LNCaP clone FGC (cell line): ENCODE measurements around the gene L1TD1.

Experiments
- DNase-seq: peaks from one replicate; pipeline ENCODE4 v3.0.0-alpha.2; 2011; ENCODE audit warnings: low read depth
- H3K4me3 ChIP-seq: 2 replicates; pipeline ENCODE4 v1.5.1; 2011; ENCODE audit warnings: mild to moderate bottlenecking, low read depth, low read length, control low read depth
- CTCF ChIP-seq: IDR thresholded peaks from 2 replicates; pipeline ENCODE4 v1.5.1; 2012; ENCODE audit warnings: mild to moderate bottlenecking; ENCODE audit not compliant: control insufficient read depth, insufficient read depth; ENCODE audit errors: extremely low read depth

Gene L1TD1

GRCh38 chr1:62187548-62187947 lies 7.1 kb upstream of the L1TD1 start:
- no peak for TF ChIP-seq CTCF
- no peak for DNase-seq
- no peak overlapping the region for H3K4me3 ChIP-seq

GRCh38 chr1:62188111-62188510 lies 6.5 kb upstream of the L1TD1 start:
- DNase-seq, result no peak
- no peak overlapping the region for H3K4me3 ChIP-seq
- TF ChIP-seq CTCF, result no peak

- TF ChIP-seq CTCF, result no peak
- H3K4me3 ChIP-seq, result no peak overlapping the region
- DNase-seq, result no peak
Measured at GRCh38 chr1:62196086-62196690, 1.5 kb downstream of the L1TD1 start.

GRCh38 chr1:62198069-62198780 lies 3.6 kb downstream of the L1TD1 start:
- DNase-seq, result no peak
- TF ChIP-seq CTCF, result no peak
- H3K4me3 ChIP-seq, result no peak overlapping the region

- no peak for TF ChIP-seq CTCF
- no peak for DNase-seq
- H3K4me3 ChIP-seq, result no peak overlapping the region
Measured at GRCh38 chr1:62198781-62199125, 4.1 kb downstream of the L1TD1 start.

- no peak for TF ChIP-seq CTCF
- H3K4me3 ChIP-seq, result no peak overlapping the region
- DNase-seq, result no peak
Measured at GRCh38 chr1:62207187-62207586, 12.5 kb downstream of the L1TD1 start.

GRCh38 chr1:62208087-62208486 lies 13.4 kb downstream of the L1TD1 start:
- TF ChIP-seq CTCF, result no peak
- no peak overlapping the region for H3K4me3 ChIP-seq
- DNase-seq, result no peak
